GM18505 (cell line): ENCODE measurements around the gene ZFHX2.
A peak's percentile ranks its signal among the peaks of the same experiment; 100 is the strongest.
"Not testable (repeated sequence)": the region's sequence is repeated elsewhere in the genome, so short reads cannot be mapped to it uniquely, and the experiment has no call there.

ENCODE experiments used
- ATAC-seq: cut with Tn5 transposase; IDR thresholded peaks from one replicate; pipeline ENCODE4 v1.9.1; 2021; ENCODE audit not compliant: unreplicated experiment
- POLR2A ChIP-seq: IDR thresholded peaks from 4 replicates; pipeline ENCODE4 v1.6.1; 2011; ENCODE audit warnings: borderline replicate concordance; ENCODE audit not compliant: insufficient read depth, insufficient read length; ENCODE audit errors: extremely low read depth

The ZFHX2 gene

GRCh38 chr14:23551266-23552028 is at the start of gene ZFHX2:
TSS of gene ZFHX2 (minus strand) at chr14:23551765. CDS start at chr14:23535325, 16,440 bp downstream.
- ATAC-seq: peak; percentile 55
- no peak for TF ChIP-seq POLR2A

- no peak for TF ChIP-seq POLR2A
- no peak for ATAC-seq
These were observed 49.2 kb upstream of the ZFHX2 start for GRCh38 chr14:23600806-23601205.

GRCh38 chr14:23600322-23600707 is 48.8 kb upstream of the ZFHX2 start:
- TF ChIP-seq POLR2A: no peak
- no peak for ATAC-seq

GRCh38 chr14:23594191-23594590 is 42.6 kb upstream of the ZFHX2 start:
- ATAC-seq: not testable (repeated sequence)

GRCh38 chr14:23590198-23590597 is 38.6 kb upstream of the ZFHX2 start:
- ATAC-seq: no peak
- TF ChIP-seq POLR2A: no peak

GRCh38 chr14:23589606-23590005 is 38.0 kb upstream of the ZFHX2 start:
- TF ChIP-seq POLR2A: no peak
- no peak for ATAC-seq

GRCh38 chr14:23588884-23589598 is 37.5 kb upstream of the ZFHX2 start:
- TF ChIP-seq POLR2A: no peak
- peak; percentile 99 for ATAC-seq

- not testable (repeated sequence) for ATAC-seq
These were observed 33.1 kb upstream of the ZFHX2 start for GRCh38 chr14:23584527-23585203.

GRCh38 chr14:23583761-23584526 is 32.4 kb upstream of the ZFHX2 start:
- ATAC-seq: not testable (repeated sequence)

- no peak for TF ChIP-seq POLR2A
- no peak for ATAC-seq
These were observed 31.6 kb upstream of the ZFHX2 start for GRCh38 chr14:23582906-23583760.

- ATAC-seq: no peak
- no peak for TF ChIP-seq POLR2A
These were observed 29.4 kb upstream of the ZFHX2 start for GRCh38 chr14:23580948-23581281.

GRCh38 chr14:23580152-23580926 is 28.8 kb upstream of the ZFHX2 start:
- no peak for TF ChIP-seq POLR2A
- no peak for ATAC-seq

GRCh38 chr14:23579739-23580138 is 28.2 kb upstream of the ZFHX2 start:
- ATAC-seq: no peak
- TF ChIP-seq POLR2A: no peak

- TF ChIP-seq POLR2A: no peak
- no peak for ATAC-seq
These were observed 27.7 kb upstream of the ZFHX2 start for GRCh38 chr14:23579311-23579630.
